ENCODE data around the gene DOHH.

Gene DOHH

DNA sequence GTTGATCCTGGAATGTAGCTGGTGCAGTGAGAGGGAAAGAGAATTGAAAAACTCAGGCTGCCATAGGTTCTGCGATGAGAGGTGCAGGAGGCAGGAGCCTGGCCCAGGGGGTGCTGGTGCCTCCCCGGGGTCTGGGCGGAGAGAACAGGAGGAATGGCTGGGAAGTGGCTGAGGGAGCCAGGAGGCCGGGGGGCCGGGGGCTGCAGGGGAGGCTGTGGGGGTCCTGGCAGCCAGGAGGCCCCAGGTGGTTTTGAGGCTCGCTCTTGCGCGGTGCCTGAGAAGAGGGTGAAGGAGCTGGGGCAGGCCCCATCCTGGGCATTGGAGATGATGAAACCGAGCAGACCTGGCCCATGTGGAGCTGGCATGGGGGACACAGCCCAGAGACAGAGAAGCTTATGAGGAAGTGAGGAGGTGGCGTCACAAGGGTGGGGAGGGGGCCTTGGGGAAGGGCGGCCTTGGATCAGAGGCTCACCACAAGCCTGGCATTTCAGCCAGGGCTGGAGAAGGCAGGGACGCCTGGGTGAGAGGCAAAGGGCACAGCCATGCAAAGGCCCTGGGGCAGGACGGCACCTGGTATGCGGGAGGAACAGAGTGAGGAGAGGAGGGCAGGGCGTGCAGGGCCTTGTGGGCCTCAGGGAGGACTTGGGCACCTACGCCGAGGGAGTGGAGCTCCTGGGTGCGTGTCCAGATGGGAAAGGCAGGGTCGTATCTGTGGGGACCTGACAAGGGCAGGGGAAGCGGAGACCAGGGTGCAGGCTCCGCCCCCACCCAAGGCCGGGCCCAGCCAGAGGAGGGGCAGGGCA is 37.2 kb upstream of the DOHH start:
- no peak overlapping the region for H3K4me3 ChIP-seq (ENCODE audit: low read length)
- DNase-seq (ENCODE audit: low read depth), result no peak
- TF ChIP-seq CTCF (conservative IDR thresholded peaks at IDR 0.05; ENCODE audit: low read depth, low read length), result no peak

GRCh38 chr19:3537101-3537437 is 36.6 kb upstream of the DOHH start:
- H3K4me3 ChIP-seq (ENCODE audit: low read length), result no peak overlapping the region
- TF ChIP-seq CTCF (conservative IDR thresholded peaks at IDR 0.05; ENCODE audit: low read depth, low read length), result no peak
- DNase-seq (ENCODE audit: low read depth), result no peak

DNA sequence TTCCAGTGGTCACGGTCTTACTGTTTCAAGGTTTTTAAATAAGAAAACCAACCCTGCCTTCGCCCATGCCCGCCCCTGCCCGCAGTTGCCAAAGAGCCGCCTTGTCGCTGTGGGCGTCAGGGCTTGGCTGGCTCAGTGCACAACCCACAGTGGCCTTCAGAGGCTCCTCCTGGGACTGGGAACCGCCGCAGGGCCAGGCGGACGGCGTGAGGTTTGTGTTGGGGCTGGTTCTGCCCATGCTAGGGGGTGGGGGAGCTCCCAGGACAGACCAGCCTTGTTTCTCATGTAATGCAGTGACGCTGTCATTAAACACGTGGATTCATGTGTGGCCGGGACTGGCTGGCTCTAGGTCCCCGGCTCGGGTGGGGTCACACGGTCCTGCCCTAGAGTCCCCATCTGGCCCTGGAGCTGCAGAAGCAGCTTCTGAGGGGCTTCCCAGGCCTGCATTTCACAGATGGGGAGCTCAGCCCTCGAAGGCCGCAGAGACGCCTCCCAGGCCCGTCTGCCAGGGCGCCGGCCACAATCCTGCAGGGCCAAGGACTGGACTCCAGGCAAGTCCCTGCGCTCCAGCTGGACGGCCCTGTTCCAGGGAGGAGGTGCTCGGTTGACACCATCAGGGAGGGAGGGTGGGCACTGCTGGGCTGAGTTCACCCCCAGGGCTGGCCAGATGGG is 36.1 kb upstream of the DOHH start:
- no peak for DNase-seq (ENCODE audit: low read depth)
- no peak for TF ChIP-seq CTCF (conservative IDR thresholded peaks at IDR 0.05; ENCODE audit: low read depth, low read length)
- H3K4me3 ChIP-seq (ENCODE audit: low read length), result no peak overlapping the region

GRCh38 chr19:3535981-3536380 is 35.5 kb upstream of the DOHH start:
- no peak overlapping the region for H3K4me3 ChIP-seq (ENCODE audit: low read length)
- no peak for TF ChIP-seq CTCF (conservative IDR thresholded peaks at IDR 0.05; ENCODE audit: low read depth, low read length)
- DNase-seq (ENCODE audit: low read depth), result no peak

DNA sequence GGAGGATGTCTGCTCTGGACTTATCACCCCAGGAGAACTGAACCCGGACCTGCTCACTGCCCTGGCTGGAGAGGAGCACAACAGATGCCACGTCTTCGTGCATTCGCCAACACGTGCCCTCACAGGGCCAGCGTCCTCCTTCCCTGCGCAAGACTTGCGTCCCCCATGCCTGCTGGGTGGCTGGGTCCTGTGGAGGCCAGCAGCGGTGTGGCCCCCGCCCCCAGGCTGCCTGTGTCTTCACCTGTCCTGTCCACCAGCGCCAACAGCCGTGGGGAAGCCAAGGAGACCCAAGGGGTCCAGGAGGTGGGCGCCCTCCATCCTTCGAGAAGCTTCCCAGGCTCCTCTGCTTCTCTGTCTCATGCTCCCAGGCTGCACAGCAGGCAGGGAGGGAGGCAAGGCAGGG is 35.1 kb upstream of the DOHH start:
- no peak overlapping the region for H3K4me3 ChIP-seq (ENCODE audit: low read length)
- no peak for DNase-seq (ENCODE audit: low read depth)
- TF ChIP-seq CTCF (conservative IDR thresholded peaks at IDR 0.05; ENCODE audit: low read depth, low read length), result no peak

DNA sequence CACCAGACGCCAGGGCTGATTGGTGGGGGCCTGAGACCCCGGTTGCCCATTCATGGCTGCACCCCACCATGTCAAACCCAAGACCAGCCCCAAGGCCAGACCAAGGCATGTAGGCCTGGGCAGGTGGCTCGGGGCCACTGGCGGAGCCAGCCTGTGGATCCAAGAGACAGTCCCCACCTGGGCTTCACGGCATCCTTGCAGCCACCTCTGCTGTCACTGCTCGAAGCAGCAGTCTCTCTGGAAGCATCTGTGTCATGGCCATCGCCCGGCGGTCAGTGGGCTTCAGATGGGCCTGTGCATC is 34.7 kb upstream of the DOHH start:
- no peak overlapping the region for H3K4me3 ChIP-seq (ENCODE audit: low read length)
- no peak for TF ChIP-seq CTCF (conservative IDR thresholded peaks at IDR 0.05; ENCODE audit: low read depth, low read length)
- DNase-seq (ENCODE audit: low read depth), result no peak

Data from retinal pigment epithelial cell (primary cell).